Thyroid gland (tissue), 4 donors: ENCODE data around the gene PSRC1. TPM values are rescaled to one million over a fixed set of nuclear protein-coding genes. Genes with fewer than 3 reads are reported as not detected.
"Not testable (repeated sequence)": the region's sequence is repeated elsewhere in the genome, so short reads cannot be mapped to it uniquely, and the experiment has no call there.

ENCODE experiments used
- DNase-seq, 2 donors: peaks; one replicate each; pipeline ENCODE4 v3.0.0-alpha.2; 2019
- H3K27ac ChIP-seq, 3 donors: fragments of 200-600 bp; sonication (generic); 1 replicate in 2 of 3; 2 replicates in 1 of 3; pipeline ENCODE4 v1.5.1; 2016 to 2019; ENCODE audit warnings: mild to moderate bottlenecking in 1 of 3, moderate library complexity in 1 of 3
- H3K27me3 ChIP-seq: fragments of 200-600 bp; sonication (generic); one replicate; pipeline ENCODE4 v1.5.1; 2019
- H3K36me3 ChIP-seq, 2 donors: fragments of 200-600 bp; sonication (generic); one replicate each; pipeline ENCODE4 v1.5.1; 2016 to 2019
- H3K4me1 ChIP-seq, 2 donors: fragments of 200-600 bp; sonication (generic); one replicate each; pipeline ENCODE4 v1.5.1; 2017 to 2019
- H3K4me3 ChIP-seq, 3 donors: fragments of 200-600 bp; sonication (generic); replicated peaks in 1 of 3; 1 replicate in 2 of 3; 2 replicates in 1 of 3; pipeline ENCODE4 v1.5.1; 2016; ENCODE audit warnings: mild to moderate bottlenecking in 1 of 3
- H3K9me3 ChIP-seq: fragments of 200-600 bp; sonication (generic); one replicate; pipeline ENCODE4 v1.5.1; 2017
- CTCF ChIP-seq, 6 experiments: fragments of 200-600 bp in 3 of 6; fragments of 450-650 bp in 3 of 6; sonication (generic) in 3 of 6; IDR thresholded peaks; one replicate each; pipeline ENCODE4 v1.5.1; 2016 to 2019; ENCODE audit warnings: antibody characterized with exemption in 6 of 6, mild to moderate bottlenecking in 2 of 6, inconsistent platforms in 1 of 6, moderate library complexity in 1 of 6
- POLR2A ChIP-seq, 2 donors: fragments of 450-650 bp; IDR thresholded peaks; one replicate each; pipeline ENCODE4 v1.6.1; 2017; ENCODE audit warnings: antibody characterized with exemption in 2 of 2, mild to moderate bottlenecking in 2 of 2, moderate library complexity in 1 of 2
- WGBS, 2 donors: methylation state at CpG; one replicate each; pipeline ENCODE4 v1.1.5; 2017; 5-methylcytosine and 5-hydroxymethylcytosine counted together
- intact Hi-C: fragments of 100-400 bp; cut with DNase I; formaldehyde crosslinking; loops from one replicate; pipeline ENCODE4 v1.15.1; 2023
- total RNA-seq, 4 donors: library from RNA; depleted of rRNA; stranded (reverse); fragments of >200 nt; gene quantifications; one replicate each; pipeline ENCODE4 v1.2.3, GENCODE V29; 2016

Gene PSRC1
- total RNA-seq, 4 donors from 2014 or later = 1.0 to 4.0 (median 2.2) TPM

GRCh38 chr1:109309347-109309746 is 26.4 kb upstream of the PSRC1 start:
- peak overlapping the region in 1 of 3 donors; percentile 21 for H3K27ac ChIP-seq

GRCh38 chr1:109307274-109308021 is 24.5 kb upstream of the PSRC1 start:
- Histone ChIP-seq H3K9me3 (no peaks in the 10 kb centered on the region), H3K27ac (peak overlapping the region; percentile 23 to 62 (median 28)), H3K36me3 (no peaks in the 10 kb centered on the region), H3K4me1 (peaks cover 30 to 39% of the 10 kb centered on the region in 2 donors), H3K4me3 (no peak overlapping the region), H3K27me3 (no peaks in the 10 kb centered on the region)
- WGBS, 2 donors = 51 to 62% methylated on average over 14 of the region's 14 CpGs
- intact Hi-C loops = no loop called here
- peak; percentile 38 to 43 for DNase-seq
- no peak for TF ChIP-seq CTCF (IDR thresholded peaks at IDR 0.05)

More at GRCh38 chr1:109309347-109309746, 26.4 kb upstream of the PSRC1 start:
- no peak for DNase-seq
- H3K9me3 ChIP-seq = no peaks in the 10 kb centered on the region
- no peak overlapping the region for H3K4me3 ChIP-seq
- TF ChIP-seq CTCF (IDR thresholded peaks at IDR 0.05) (no peak), POLR2A (IDR thresholded peaks at IDR 0.05) (no peak)
- peaks cover 0 to 11% of the 10 kb centered on the region in 2 donors for H3K36me3 ChIP-seq
- H3K4me1 ChIP-seq = peaks cover 30 to 39% of the 10 kb centered on the region in 2 donors
- H3K27me3 ChIP-seq = no peaks in the 10 kb centered on the region
- 71% methylated on average over 2 of the region's 2 CpGs for WGBS, 2 donors
- intact Hi-C loops = no loop called here

- Histone ChIP-seq H3K27me3 (no peaks in the 10 kb centered on the region), H3K36me3 (no peaks in the 10 kb centered on the region), H3K4me1 (peaks cover 30 to 39% of the 10 kb centered on the region in 2 donors), H3K9me3 (no peaks in the 10 kb centered on the region), H3K4me3 (no peak within 1 kb of the TSS), H3K27ac (peak within 1 kb of the TSS; percentile 49 to 62 (median 54))
- no peak for DNase-seq
- TF ChIP-seq CTCF (IDR thresholded peaks at IDR 0.05) = no peak
- no peak for TF ChIP-seq POLR2A (IDR thresholded peaks at IDR 0.05)
- intact Hi-C loops = no loop called here
- WGBS, 2 donors = 76 to 82% methylated on average over 2 to 6 of the region's 7 CpGs
Measured at GRCh38 chr1:109306832-109307273, 23.9 kb upstream of the PSRC1 start, which contains the start of gene MYBPHL. Gene MYBPHL (minus strand): TSS chr1:109307011. CDS start chr1:109306991, 20 bp downstream.

GRCh38 chr1:109305991-109306390 is 23.0 kb upstream of the PSRC1 start:
- peak overlapping the region; percentile 49 to 62 (median 54) for H3K27ac ChIP-seq
- peak in 1 of 2 donors; percentile 21 for TF ChIP-seq POLR2A (IDR thresholded peaks at IDR 0.05)
- intact Hi-C loops = not testable (repeated sequence)

GRCh38 chr1:109304226-109304920 is 21.4 kb upstream of the PSRC1 start:
- H3K36me3 ChIP-seq = no peaks in the 10 kb centered on the region
- no peak for TF ChIP-seq POLR2A (IDR thresholded peaks at IDR 0.05)
- TF ChIP-seq CTCF (IDR thresholded peaks at IDR 0.05) = no peak
- WGBS, 2 donors = 52 to 72% methylated on average over 8 of the region's 8 CpGs
- H3K4me3 ChIP-seq = no peak overlapping the region
- intact Hi-C loops = no loop called here
- H3K4me1 ChIP-seq = peaks cover 33 to 52% of the 10 kb centered on the region in 2 donors
- H3K9me3 ChIP-seq = no peaks in the 10 kb centered on the region
- DNase-seq = no peak
- no peak overlapping the region for H3K27ac ChIP-seq
- no peaks in the 10 kb centered on the region for H3K27me3 ChIP-seq

More at GRCh38 chr1:109305991-109306390, 23.0 kb upstream of the PSRC1 start:
- not testable (repeated sequence) for H3K27me3 ChIP-seq, H3K9me3 ChIP-seq, H3K4me3 ChIP-seq, H3K36me3 ChIP-seq
- 23 to 34% methylated on average over 8 to 10 of the region's 10 CpGs for WGBS, 2 donors
- peaks cover 30 to 39% of the 10 kb centered on the region in 2 donors for H3K4me1 ChIP-seq
- peak; percentile 82 to 83 for DNase-seq
